Cardiac muscle cell (in vitro differentiated cells and primary cell): Measurements from ENCODE around the gene SUSD4. TPM values are rescaled to one million over a fixed set of nuclear protein-coding genes. Genes with fewer than 3 reads are reported as not detected.

Source experiments
- DNase-seq, 2 donors: peaks; one replicate each; pipeline versions ENCODE4 v3.0.0 to v3.0.0-alpha.2; 2010 to 2017; ENCODE audit warnings: low read depth in 1 of 2, low spot score in 1 of 2
- H3K27ac ChIP-seq: fragments of 200-600 bp; sonication (generic); 2 replicates; pipeline ENCODE4 v1.5.1; 2016
- H3K27me3 ChIP-seq: fragments of 200-600 bp; sonication (generic); 2 replicates; pipeline ENCODE4 v1.6.0; 2016; ENCODE audit warnings: control low read depth
- H3K36me3 ChIP-seq: fragments of 200-600 bp; sonication (generic); 2 replicates; pipeline ENCODE4 v1.5.1; 2016; ENCODE audit warnings: control low read depth
- H3K4me1 ChIP-seq: fragments of 200-600 bp; sonication (generic); 2 replicates; pipeline ENCODE4 v1.8.1; 2017; ENCODE audit warnings: low read depth, mild to moderate bottlenecking, mixed run types
- H3K4me3 ChIP-seq: fragments of 200-600 bp; sonication (generic); 2 replicates; pipeline ENCODE4 v1.5.1; 2016; ENCODE audit warnings: mild to moderate bottlenecking
- H3K9me3 ChIP-seq: fragments of 200-600 bp; sonication (generic); 2 replicates; pipeline ENCODE4 v1.5.1; 2017; ENCODE audit warnings: low read depth, mild to moderate bottlenecking, control low read depth
- CTCF ChIP-seq: IDR thresholded peaks from 2 replicates; pipeline ENCODE4 v1.5.1; 2012; ENCODE audit warnings: low read depth, mild to moderate bottlenecking, low read length
- polyA plus RNA-seq: library from polyadenylated mRNA; unstranded; fragments of >200 nt; fragmentation: Nextera tagmentation; extraction: Ambion mirVana; gene quantifications from 2 replicates; pipeline ENCODE4 v1.2.1, GENCODE V29; 2016
- total RNA-seq: library from RNA; depleted of rRNA; stranded (reverse); fragments of >200 nt; gene quantifications from 2 replicates; pipeline ENCODE4 v1.2.3, GENCODE V29; 2016

SUSD4 gene
- total and polyA plus RNA-seq, 2 experiments from 2014 or later, result 20.9 to 31.6 TPM

DNA sequence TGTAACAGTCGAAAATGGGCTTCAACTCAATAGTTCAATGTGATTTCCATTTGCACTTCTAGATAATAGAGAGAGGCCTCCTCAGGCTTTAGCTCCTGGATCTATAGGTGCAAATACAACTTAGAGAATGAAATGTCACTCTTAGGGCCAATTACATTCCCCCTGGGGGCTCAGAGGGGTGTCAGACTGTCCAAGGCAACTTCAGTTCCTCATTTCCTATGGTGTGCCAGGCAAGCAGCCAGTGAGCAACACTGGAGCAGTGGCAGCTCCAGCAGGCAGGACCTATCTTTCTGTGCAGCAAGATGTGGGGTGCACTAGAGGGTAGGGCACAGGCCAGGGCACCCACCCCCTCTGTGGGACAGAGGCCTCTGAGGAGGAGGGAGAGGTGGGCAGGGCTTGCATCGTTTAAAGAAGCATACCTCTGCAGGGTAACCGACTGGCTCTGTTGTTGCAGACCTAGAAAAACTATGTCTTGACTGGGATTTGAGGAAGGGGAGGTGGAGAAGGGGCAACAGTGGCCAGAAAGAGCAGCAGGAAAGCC is 97.3 kb downstream of the SUSD4 start:
- no peak for TF ChIP-seq CTCF
- DNase-seq, result no peak
- no peaks in the 10 kb centered on the region for H3K9me3 ChIP-seq
- no peak overlapping the region for H3K4me3 ChIP-seq
- H3K27me3 ChIP-seq, result no peaks in the 10 kb centered on the region
- no peak overlapping the region for H3K27ac ChIP-seq
- no peaks in the 10 kb centered on the region for H3K36me3 ChIP-seq
- H3K4me1 ChIP-seq, result peaks cover 39% of the 10 kb centered on the region

DNA sequence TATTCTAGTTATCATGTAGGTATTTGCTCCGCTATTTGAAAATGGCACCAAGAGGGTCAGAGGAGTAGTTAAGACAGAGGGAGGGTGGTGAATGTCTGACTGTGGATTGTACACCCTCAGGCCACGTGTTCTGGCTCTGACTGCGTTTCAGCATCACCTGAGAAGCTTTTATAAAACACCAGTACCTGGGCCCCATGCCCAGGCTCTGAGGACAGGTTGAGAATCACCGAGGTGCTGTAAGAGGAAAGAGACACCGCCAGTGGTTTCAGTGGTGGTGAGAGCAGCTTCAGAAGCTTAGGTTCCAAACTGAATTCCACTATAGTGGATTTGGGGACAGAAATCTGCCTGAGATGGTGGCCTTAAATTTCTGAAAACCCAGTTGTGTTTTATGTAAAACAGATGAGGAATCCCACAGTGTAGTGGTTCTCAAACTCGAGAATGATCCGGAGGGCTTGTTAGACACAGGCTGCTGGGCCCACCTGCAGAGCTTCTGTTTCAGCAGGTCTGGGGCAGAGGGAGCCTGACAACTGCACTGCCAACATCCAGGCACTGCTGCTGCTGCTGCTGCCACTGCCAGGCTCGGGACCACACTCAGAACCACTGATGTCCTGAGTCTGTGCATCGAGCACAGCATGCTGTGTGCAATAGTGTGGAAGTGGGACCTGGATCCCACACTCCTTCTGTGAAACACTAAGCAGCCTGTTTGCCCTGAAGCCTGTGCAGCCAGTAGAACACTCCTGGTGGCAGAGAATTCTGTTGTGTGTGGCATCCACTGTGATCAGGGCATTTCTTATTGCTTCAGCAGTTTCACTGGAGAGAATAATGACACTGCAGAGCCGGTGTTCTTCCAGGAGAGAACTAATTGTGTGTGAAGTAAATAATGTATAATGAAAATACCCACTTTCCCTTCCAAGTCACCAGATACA is 98.7 kb downstream of the SUSD4 start:
- Histone ChIP-seq H3K36me3 (no peaks in the 10 kb centered on the region), H3K27ac (no peak overlapping the region), H3K9me3 (no peaks in the 10 kb centered on the region), H3K4me1 (peaks cover 37% of the 10 kb centered on the region), H3K27me3 (no peaks in the 10 kb centered on the region), H3K4me3 (no peak overlapping the region)
- DNase-seq, result no peak
- TF ChIP-seq CTCF, result no peak

DNA sequence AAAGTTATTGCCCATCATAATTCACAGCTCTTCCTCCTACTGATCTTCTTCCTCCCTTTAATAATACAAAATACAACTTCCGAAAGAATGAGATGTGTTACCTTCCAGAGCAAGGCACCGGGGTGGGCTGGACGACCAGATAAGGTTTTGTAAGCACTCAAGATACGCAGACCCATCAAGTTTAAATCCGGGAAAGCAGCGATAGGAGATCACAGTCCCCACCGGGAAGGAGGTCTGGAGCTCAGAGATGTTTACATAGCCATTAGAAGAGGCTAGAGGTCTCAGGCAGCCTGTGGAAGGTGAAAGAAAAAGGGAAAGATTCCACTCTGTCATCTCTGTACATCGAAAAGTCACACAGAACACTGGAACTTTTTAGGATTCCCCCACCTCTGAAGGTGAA is 99.4 kb downstream of the SUSD4 start:
- Histone ChIP-seq H3K27ac (no peak overlapping the region), H3K4me3 (no peak overlapping the region), H3K4me1 (peaks cover 30% of the 10 kb centered on the region), H3K36me3 (no peaks in the 10 kb centered on the region), H3K9me3 (no peaks in the 10 kb centered on the region), H3K27me3 (no peaks in the 10 kb centered on the region)
- no peak for TF ChIP-seq CTCF
- no peak for DNase-seq

DNA sequence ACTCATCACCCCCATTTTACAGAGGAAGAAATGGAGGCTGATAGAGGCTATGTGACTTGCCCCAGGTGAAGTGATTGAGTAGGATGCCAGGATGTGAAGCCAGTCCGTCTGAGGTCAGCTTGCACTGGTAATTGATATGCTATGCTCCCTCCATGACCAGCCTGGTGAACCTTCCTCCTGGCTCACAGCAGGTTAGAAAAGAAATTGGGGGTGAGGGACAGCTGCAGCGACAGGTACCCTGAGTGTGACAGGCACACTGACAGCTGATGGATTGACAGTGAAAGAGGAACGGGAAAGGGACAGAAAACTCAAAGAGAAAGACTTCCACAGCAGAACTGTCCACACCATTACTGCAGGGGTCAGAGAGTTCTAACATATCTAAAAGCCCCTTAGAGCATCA is 102.1 kb downstream of the SUSD4 start:
- H3K27me3 ChIP-seq, result no peaks in the 10 kb centered on the region

DNA sequence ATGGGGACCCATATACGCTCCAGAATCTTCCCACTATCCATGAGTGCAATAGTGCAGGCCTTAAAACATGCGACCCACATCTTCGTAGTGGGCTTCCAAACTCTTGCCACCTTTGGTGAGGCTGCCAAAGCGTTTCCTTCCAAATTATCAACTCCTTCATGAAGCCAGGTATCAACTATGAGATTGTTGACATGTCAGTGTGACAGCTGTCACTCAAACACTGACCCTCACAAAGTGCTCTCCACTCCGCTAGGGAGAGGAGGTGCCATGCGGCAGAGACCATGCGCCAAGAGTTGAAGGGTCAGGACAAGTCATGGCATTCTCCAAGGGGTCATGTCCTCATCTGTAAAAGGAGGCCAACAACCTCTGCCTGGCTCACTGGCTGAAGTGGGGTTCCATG is 103.3 kb downstream of the SUSD4 start:
- peaks cover 17% of the 10 kb centered on the region for H3K4me1 ChIP-seq
- H3K4me3 ChIP-seq, result no peak overlapping the region
- no peak for DNase-seq
- no peaks in the 10 kb centered on the region for H3K27me3 ChIP-seq
- H3K36me3 ChIP-seq, result no peaks in the 10 kb centered on the region
- H3K27ac ChIP-seq, result no peak overlapping the region
- H3K9me3 ChIP-seq, result no peaks in the 10 kb centered on the region
- no peak for TF ChIP-seq CTCF

More for the DNA sequence above, 102.1 kb downstream of the SUSD4 start:
- H3K9me3 ChIP-seq, result no peaks in the 10 kb centered on the region
- no peak for DNase-seq
- H3K4me3 ChIP-seq, result no peak overlapping the region
- TF ChIP-seq CTCF, result no peak
- H3K27ac ChIP-seq, result no peak overlapping the region
- H3K4me1 ChIP-seq, result peaks cover 17% of the 10 kb centered on the region
- no peaks in the 10 kb centered on the region for H3K36me3 ChIP-seq
